Endothelial cell of umbilical vein (primary cell): ENCODE results near the gene ATCAY. TPM values are rescaled to one million over a fixed set of nuclear protein-coding genes. Genes with fewer than 3 reads are reported as not detected.

Experiments
- BruUV-seq: library from RNA; stranded (reverse); fragments of 400-500 nt; replicated peaks from 2 replicates; lab custom pipeline; 2021; lab: Mats Ljungman, UMichigan
- CTCF ChIA-PET: fragments of 300-600, 350-600 bp; sonication (Branson Sonifier 250); formaldehyde crosslinking; loops from one replicate; lab custom pipeline; 2021; ENCODE audit warnings: antibody characterized with exemption, inconsistent platforms; lab: Charles Lee
- POLR2A ChIA-PET: fragments of 300-600, 350-600 bp; sonication (Branson Sonifier 250); formaldehyde crosslinking; loops from one replicate; lab custom pipeline; 2021; ENCODE audit warnings: antibody characterized with exemption, inconsistent platforms; lab: Charles Lee
- DNase-seq: peaks from one replicate; pipeline ENCODE4 v3.0.0-alpha.2; 2011; ENCODE audit warnings: low read depth, low spot score
- FAIRE-seq: peaks from 2 replicates; lab custom pipeline; 2011; peaks lifted over from hg19 to GRCh38; lab: Jason Lieb, UNC
- H2AFZ ChIP-seq: 2 replicates; pipeline ENCODE4 v1.6.0; 2012; ENCODE audit warnings: low read depth, low read length, control low read depth, inconsistent platforms
- H3K27ac ChIP-seq: 2 replicates; pipeline ENCODE4 v1.5.1; 2011; ENCODE audit warnings: low read depth, mild to moderate bottlenecking, control low read depth, low read length, moderate library complexity; ENCODE audit not compliant: insufficient read depth
- H3K27me3 ChIP-seq, 2 experiments: 2 replicates each; pipeline versions ENCODE4 v1.6.0 to v1.6.1; 2011; ENCODE audit warnings: low read length in 2 of 2, mixed read lengths in 1 of 2; ENCODE audit not compliant: control insufficient read depth in 2 of 2, insufficient read depth in 2 of 2
- H3K36me3 ChIP-seq, 2 experiments: 2 replicates in 1 of 2; 3 replicates in 1 of 2; pipeline ENCODE4 v1.5.1; 2011; ENCODE audit warnings: low read length in 2 of 2, mild to moderate bottlenecking in 1 of 2, moderate library complexity in 1 of 2; ENCODE audit not compliant: control insufficient read depth in 2 of 2, insufficient read depth in 2 of 2; ENCODE audit errors: extremely low read depth in 1 of 2
- H3K4me1 ChIP-seq: 3 replicates; pipeline ENCODE4 v1.5.1; 2011; ENCODE audit warnings: mild to moderate bottlenecking, low read length; ENCODE audit not compliant: control insufficient read depth, insufficient read depth; ENCODE audit errors: extremely low read depth
- H3K4me2 ChIP-seq: 2 replicates; pipeline ENCODE4 v1.6.1; 2011; ENCODE audit warnings: low read length, control low read depth, mixed read lengths; ENCODE audit not compliant: insufficient read depth
- H3K4me3 ChIP-seq, 3 experiments: fragments of 200-600 bp in 1 of 3; sonication (generic), shearing (Covaris generic) in 1 of 3; replicated peaks in 1 of 3; 2 replicates each; pipeline ENCODE4 v1.5.1; 2011 to 2016; ENCODE audit warnings: control low read depth in 3 of 3, low read length in 3 of 3, mild to moderate bottlenecking in 2 of 3, inconsistent platforms in 1 of 3, low read depth in 1 of 3, moderate library complexity in 1 of 3; ENCODE audit not compliant: insufficient read depth in 1 of 3
- H3K79me2 ChIP-seq: 2 replicates; pipeline ENCODE4 v1.6.0; 2012; ENCODE audit warnings: low read length, inconsistent platforms; ENCODE audit not compliant: control insufficient read depth, insufficient read depth
- H3K9ac ChIP-seq: replicated peaks from 2 replicates; pipeline ENCODE3; 2011; ENCODE audit warnings: low read length, control low read depth; ENCODE audit not compliant: insufficient read depth; ENCODE audit errors: extremely low read depth
- H3K9me1 ChIP-seq: replicated peaks from 3 replicates; pipeline ENCODE4 v1.6.0; 2011; ENCODE audit warnings: mild to moderate bottlenecking, low read length; ENCODE audit not compliant: control insufficient read depth, insufficient read depth; ENCODE audit errors: extremely low read depth
- H3K9me3 ChIP-seq: replicated peaks from 2 replicates; pipeline ENCODE4 v1.5.1; 2012; ENCODE audit warnings: low read length, inconsistent platforms; ENCODE audit not compliant: control insufficient read depth, insufficient read depth
- H4K20me1 ChIP-seq: replicated peaks from 2 replicates; pipeline ENCODE3; 2011; ENCODE audit warnings: mild to moderate bottlenecking, low read length; ENCODE audit not compliant: control insufficient read depth, insufficient read depth; ENCODE audit errors: extremely low read depth
- EZH2 ChIP-seq: IDR thresholded peaks from 2 replicates; pipeline ENCODE4 v1.6.1; 2012; ENCODE audit warnings: borderline replicate concordance, low read depth, mild to moderate bottlenecking, moderate library complexity, low read length, inconsistent platforms; ENCODE audit not compliant: severe bottlenecking
- FOS ChIP-seq: IDR thresholded peaks from 2 replicates; pipeline ENCODE4 v1.6.1; 2011; ENCODE audit warnings: mild to moderate bottlenecking, low read length, moderate library complexity, borderline replicate concordance; ENCODE audit not compliant: insufficient read depth
- GATA2 ChIP-seq: IDR thresholded peaks from 2 replicates; pipeline ENCODE4 v1.7.0; 2011; ENCODE audit warnings: low read depth, mild to moderate bottlenecking, moderate library complexity, mixed read lengths, low read length; ENCODE audit not compliant: insufficient read length, insufficient read depth
- JUN ChIP-seq: IDR thresholded peaks from 2 replicates; pipeline ENCODE4 v1.6.1; 2011; ENCODE audit warnings: borderline replicate concordance, low read depth; ENCODE audit not compliant: insufficient read length, insufficient read depth
- MYC ChIP-seq: IDR thresholded peaks from one replicate; pipeline ENCODE4 v1.6.1; 2011; ENCODE audit warnings: mild to moderate bottlenecking, low read depth, low read length
- POLR2A ChIP-seq: IDR thresholded peaks from 2 replicates; pipeline ENCODE4 v1.6.1; 2012; ENCODE audit warnings: low read depth, mild to moderate bottlenecking, control low read depth, low read length
- POLR2AphosphoS5 ChIP-seq: IDR thresholded peaks from 2 replicates; pipeline ENCODE4 v1.6.1; 2012; ENCODE audit warnings: low read depth, mild to moderate bottlenecking, control low read depth, low read length, moderate library complexity; ENCODE audit not compliant: insufficient read depth
- dilution Hi-C: fragments of 300-500 bp; cut with MboI; formaldehyde crosslinking; loops from one replicate; pipeline ENCODE4 v1.15.0; 2019; ENCODE audit warnings: low sequenced_read_pairs; ENCODE audit not compliant: extremely low pct_ligation_motif_present
- intact Hi-C: fragments of 100-400 bp; cut with micrococcal nuclease; formaldehyde crosslinking; loops from one replicate; pipeline ENCODE4 v1.10.0; 2022
- polyA plus RNA-seq, 4 experiments: library from polyadenylated mRNA; depleted of rRNA in 3 of 4; stranded (reverse) in 3 of 4; unstranded in 1 of 4; fragments of >200 nt; gene quantifications; 2 replicates each; pipeline versions ENCODE4 v1.2.1 to v1.2.3, GENCODE V29; 2011 to 2012; ENCODE audit warnings: missing spikeins in 1 of 4
- total RNA-seq: library from RNA; stranded (reverse); gene quantifications from 2 replicates; pipeline ENCODE4 v1.2.3, GENCODE V29; 2021
- TF ChIP-seq, protein P1 (sequence below): IDR thresholded peaks from 2 replicates; pipeline ENCODE4 v1.6.1; 2011; ENCODE audit not compliant: insufficient read depth, insufficient read length
- TF ChIP-seq, protein P2 (sequence below), 2 donors: IDR thresholded peaks; 1 replicate in 1 of 2; 2 replicates in 1 of 2; pipeline ENCODE4 v1.5.1; 2011; ENCODE audit warnings: low read length in 2 of 2, mild to moderate bottlenecking in 2 of 2, moderate library complexity in 2 of 2, control low read depth in 1 of 2, inconsistent platforms in 1 of 2, low read depth in 1 of 2; ENCODE audit not compliant: insufficient read depth in 1 of 2; ENCODE audit errors: extremely low read depth in 1 of 2

Gene ATCAY
- total and polyA plus RNA-seq, 2 donors (not counting 3 experiments of a cell fraction or from before 2014, with no cell fraction given) = 0.03 TPM; not detected in 1

DNA sequence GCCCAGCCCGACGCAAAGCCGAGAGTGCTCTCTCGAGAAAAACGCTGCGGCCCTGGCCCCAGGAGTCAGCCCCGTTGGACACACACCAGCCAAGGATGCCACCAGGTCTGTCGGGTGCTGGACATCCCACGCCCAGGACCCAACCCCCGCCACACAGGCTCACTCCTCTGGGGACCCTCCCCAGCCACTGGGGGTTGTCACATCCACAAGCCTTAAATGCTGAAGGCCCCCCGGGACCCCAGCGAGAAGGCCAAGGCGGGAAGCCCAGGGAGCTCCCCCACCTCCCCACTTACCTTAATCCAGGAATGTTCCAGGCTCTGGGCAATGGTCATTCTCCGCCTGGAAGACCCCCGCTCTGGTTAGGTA lies 79.3 kb downstream of the ATCAY start:
- intact Hi-C loops = no loop called here
- DNase-seq = no peak
- Histone ChIP-seq H3K4me3 (no peak overlapping the region), H3K4me1 (no peaks in the 10 kb centered on the region), H3K27me3 (no peaks in the 10 kb centered on the region), H2AFZ (no peak overlapping the region), H3K9me3 (no peaks in the 10 kb centered on the region), H3K36me3 (peaks cover 13 to 62% of the 10 kb centered on the region in 2 experiments), H4K20me1 (no peaks in the 10 kb centered on the region), H3K4me2 (no peak overlapping the region), H3K9me1 (no peaks in the 10 kb centered on the region), H3K27ac (no peak overlapping the region), H3K9ac (no peak overlapping the region), H3K79me2 (peaks cover 3% of the 10 kb centered on the region)
- dilution Hi-C loops = no loop called here
- BruUV-seq = no TSS peak
- CTCF ChIA-PET = no interaction called here
- TF ChIP-seq POLR2AphosphoS5 (no peak), POLR2A (no peak), JUN (no peak), EZH2 (no peak), GATA2 (no peak), MYC (no peak), FOS (no peak)
- TF ChIP-seq, protein P1, sequence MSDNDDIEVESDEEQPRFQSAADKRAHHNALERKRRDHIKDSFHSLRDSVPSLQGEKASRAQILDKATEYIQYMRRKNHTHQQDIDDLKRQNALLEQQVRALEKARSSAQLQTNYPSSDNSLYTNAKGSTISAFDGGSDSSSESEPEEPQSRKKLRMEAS = no peak
- TF ChIP-seq, protein P2, sequence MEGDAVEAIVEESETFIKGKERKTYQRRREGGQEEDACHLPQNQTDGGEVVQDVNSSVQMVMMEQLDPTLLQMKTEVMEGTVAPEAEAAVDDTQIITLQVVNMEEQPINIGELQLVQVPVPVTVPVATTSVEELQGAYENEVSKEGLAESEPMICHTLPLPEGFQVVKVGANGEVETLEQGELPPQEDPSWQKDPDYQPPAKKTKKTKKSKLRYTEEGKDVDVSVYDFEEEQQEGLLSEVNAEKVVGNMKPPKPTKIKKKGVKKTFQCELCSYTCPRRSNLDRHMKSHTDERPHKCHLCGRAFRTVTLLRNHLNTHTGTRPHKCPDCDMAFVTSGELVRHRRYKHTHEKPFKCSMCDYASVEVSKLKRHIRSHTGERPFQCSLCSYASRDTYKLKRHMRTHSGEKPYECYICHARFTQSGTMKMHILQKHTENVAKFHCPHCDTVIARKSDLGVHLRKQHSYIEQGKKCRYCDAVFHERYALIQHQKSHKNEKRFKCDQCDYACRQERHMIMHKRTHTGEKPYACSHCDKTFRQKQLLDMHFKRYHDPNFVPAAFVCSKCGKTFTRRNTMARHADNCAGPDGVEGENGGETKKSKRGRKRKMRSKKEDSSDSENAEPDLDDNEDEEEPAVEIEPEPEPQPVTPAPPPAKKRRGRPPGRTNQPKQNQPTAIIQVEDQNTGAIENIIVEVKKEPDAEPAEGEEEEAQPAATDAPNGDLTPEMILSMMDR (IDR thresholded peaks at IDR 0.05; ENCODE audit: extremely low read depth in 1 of 2, insufficient read depth in 1 of 2, low read depth in 1 of 2, low read length in 2 of 2) = no peak
- POLR2A ChIA-PET = interaction anchor here (3.9 kb wide), 1 partner anchor 9 kb away, joined by 13 read pairs; no protein-coding TSS in a partner anchor
- no peak for FAIRE-seq
